ENCODE data around the gene PTGIS. TPM values are rescaled to one million over a fixed set of nuclear protein-coding genes. Genes with fewer than 3 reads are reported as not detected.

Gene PTGIS
- total and polyA plus RNA-seq, 2 experiments from 2014 or later = 109 to 192 TPM

DNA sequence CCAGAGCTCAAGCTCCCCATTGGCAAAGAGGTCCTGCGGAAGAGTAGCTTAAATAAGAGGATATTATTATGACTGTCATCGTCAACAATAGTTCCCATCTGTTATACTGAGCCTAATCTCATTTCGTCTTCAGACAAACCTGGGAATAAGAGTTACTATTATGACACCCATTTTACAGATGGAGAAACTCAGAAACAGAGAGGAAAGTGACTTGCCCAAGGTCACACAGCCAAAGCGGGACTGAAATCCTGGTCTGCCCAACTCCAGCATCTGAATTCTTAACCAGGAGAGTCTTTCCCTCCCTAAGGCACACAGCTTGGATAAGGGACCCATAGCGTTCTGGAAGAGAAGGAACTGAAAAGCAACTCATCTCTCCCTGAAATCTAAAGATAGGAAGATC, 23.4 kb downstream of the PTGIS start:
- no peak for DNase-seq
- Histone ChIP-seq H3K4me2 (ENCODE audit: unreplicated experiment) (no peak overlapping the region), H3K4me1 (ENCODE audit: insufficient read depth) (no peaks in the 10 kb centered on the region), H3K36me3 (ENCODE audit: low read depth) (peaks cover 82% of the 10 kb centered on the region), H3K9me2 (ENCODE audit: insufficient read depth) (no peaks in the 10 kb centered on the region), H3K9me3 (ENCODE audit: low read depth) (no peaks in the 10 kb centered on the region), H3F3A (ENCODE audit: insufficient read depth) (0 out of 2 replicates have a peak, but pooled peaks cover 21% of the 10 kb centered on the region), H3K27ac (no peak overlapping the region), H4K20me1 (ENCODE audit: insufficient read depth) (no peaks in the 10 kb centered on the region), H3K4me3 (no peak overlapping the region), H3K9ac (no peak overlapping the region), H3K79me2 (ENCODE audit: insufficient read depth) (0 out of 2 replicates have a peak, but pooled peaks cover 3% of the 10 kb centered on the region), H3K27me3 (replicated peaks; ENCODE audit: insufficient read depth) (no peaks in the 10 kb centered on the region), H2AFZ (no peak overlapping the region)
- 87 to 92% methylated on average over 5 of the region's 5 CpGs for WGBS, 2 experiments (ENCODE audit: low coverage in 1 of 2, low lambda C conversion rate in 2 of 2, missing lambda C conversion rate in 2 of 2)
- in situ Hi-C loops (cut with MboI) = no loop called here
- TF ChIP-seq EZH2phosphoT487 (IDR thresholded peaks at IDR 0.05; ENCODE audit: insufficient read depth, low read depth) (no peak), EZH2 (IDR thresholded peaks at IDR 0.05; ENCODE audit: insufficient read depth, poor library complexity, severe bottlenecking) (no peak)

DNA sequence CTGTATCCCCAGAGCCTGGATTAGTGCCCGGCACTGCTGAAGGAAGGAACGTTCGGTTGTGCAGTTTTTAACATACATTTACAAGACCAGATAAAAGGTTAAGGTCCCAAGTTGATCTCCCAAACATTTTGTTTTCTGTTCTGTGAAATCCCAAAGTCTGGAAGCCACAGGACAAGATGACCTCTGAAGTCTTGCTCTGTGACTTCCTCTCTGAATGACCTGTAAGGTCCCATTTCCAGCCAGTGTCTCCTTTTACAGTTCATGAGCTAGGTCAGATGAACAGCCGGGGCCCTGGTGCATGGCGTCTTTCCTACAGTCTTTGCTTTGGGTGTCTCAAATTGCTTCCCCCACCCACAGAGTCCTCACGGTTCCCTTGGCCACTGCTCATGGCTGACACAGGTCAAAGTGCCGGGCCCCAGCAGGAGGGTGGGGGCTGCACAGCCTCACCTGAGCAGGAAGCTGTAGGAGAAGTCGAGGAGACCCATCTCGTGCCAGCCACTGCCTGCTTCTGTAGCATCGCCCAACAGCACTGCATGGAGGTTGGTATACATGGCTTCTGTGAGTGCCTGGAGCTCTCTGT, 24.0 kb downstream of the PTGIS start:
- no peak for DNase-seq
- Histone ChIP-seq H2AFZ (no peak overlapping the region), H3K36me3 (ENCODE audit: low read depth) (peaks cover 83% of the 10 kb centered on the region), H3K9me3 (ENCODE audit: low read depth) (no peaks in the 10 kb centered on the region), H3K9me2 (ENCODE audit: insufficient read depth) (no peaks in the 10 kb centered on the region), H3K27me3 (replicated peaks; ENCODE audit: insufficient read depth) (no peaks in the 10 kb centered on the region), H4K20me1 (ENCODE audit: insufficient read depth) (no peaks in the 10 kb centered on the region), H3F3A (ENCODE audit: insufficient read depth) (0 out of 2 replicates have a peak, but pooled peaks cover 21% of the 10 kb centered on the region), H3K79me2 (ENCODE audit: insufficient read depth) (no peaks in the 10 kb centered on the region), H3K4me2 (ENCODE audit: unreplicated experiment) (no peak overlapping the region), H3K27ac (no peak overlapping the region), H3K4me1 (ENCODE audit: insufficient read depth) (no peaks in the 10 kb centered on the region), H3K4me3 (no peak overlapping the region), H3K9ac (no peak overlapping the region)
- TF ChIP-seq EZH2 (IDR thresholded peaks at IDR 0.05; ENCODE audit: insufficient read depth, poor library complexity, severe bottlenecking) (no peak), EZH2phosphoT487 (IDR thresholded peaks at IDR 0.05; ENCODE audit: insufficient read depth, low read depth) (no peak)
- in situ Hi-C loops (cut with MboI) = no loop called here
- WGBS, 2 experiments (ENCODE audit: low coverage in 1 of 2, low lambda C conversion rate in 2 of 2, missing lambda C conversion rate in 2 of 2) = 79 to 80% methylated on average over 10 of the region's 10 CpGs

DNA sequence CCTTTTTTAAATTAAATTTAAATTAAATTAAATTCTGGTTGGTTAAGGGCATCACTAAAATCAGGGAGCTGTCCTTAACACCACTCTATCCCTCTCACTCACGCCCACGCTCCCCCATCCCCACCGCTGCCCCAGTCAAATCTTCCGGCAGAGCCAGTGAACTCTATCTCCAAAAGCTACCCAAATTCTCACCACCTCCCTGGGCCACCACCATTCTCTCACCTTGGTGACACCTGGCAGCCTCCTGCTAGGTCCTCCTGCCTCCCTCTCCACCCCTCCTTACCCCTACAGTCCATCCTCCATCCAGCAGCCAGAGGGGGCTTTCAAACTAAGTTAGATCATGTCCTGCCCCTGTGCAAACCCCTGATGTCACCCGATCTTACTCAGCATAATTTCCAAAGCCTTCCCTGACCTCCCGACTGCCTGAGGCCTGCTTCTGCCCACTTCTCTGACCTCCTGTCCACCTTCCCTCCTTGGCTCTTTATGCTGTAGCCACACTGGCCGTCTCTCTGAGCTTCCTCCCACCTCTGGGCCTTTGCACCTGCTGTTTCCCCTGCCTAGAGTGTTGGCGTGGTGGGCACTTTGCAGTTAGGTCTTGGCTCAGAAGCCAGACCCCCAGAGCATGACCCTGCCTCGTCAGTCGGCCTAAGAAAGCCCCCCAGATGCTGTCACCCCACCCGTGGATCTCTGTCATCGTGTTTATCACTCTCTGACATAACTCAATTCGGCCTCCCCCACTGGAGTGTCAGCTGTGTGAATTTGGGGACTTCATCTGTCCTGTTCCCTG, 24.7 kb downstream of the PTGIS start:
- Histone ChIP-seq H3K27ac (no peak overlapping the region), H3K79me2 (ENCODE audit: insufficient read depth) (no peaks in the 10 kb centered on the region), H3K4me3 (no peak overlapping the region), H3K9me3 (ENCODE audit: low read depth) (no peaks in the 10 kb centered on the region), H3K4me1 (ENCODE audit: insufficient read depth) (no peaks in the 10 kb centered on the region), H3K27me3 (replicated peaks; ENCODE audit: insufficient read depth) (no peaks in the 10 kb centered on the region), H3K9ac (no peak overlapping the region), H2AFZ (no peak overlapping the region), H3K9me2 (ENCODE audit: insufficient read depth) (no peaks in the 10 kb centered on the region), H3K4me2 (ENCODE audit: unreplicated experiment) (no peak overlapping the region), H4K20me1 (ENCODE audit: insufficient read depth) (no peaks in the 10 kb centered on the region), H3F3A (ENCODE audit: insufficient read depth) (0 out of 2 replicates have a peak, but pooled peaks cover 22% of the 10 kb centered on the region), H3K36me3 (ENCODE audit: low read depth) (peaks cover 81% of the 10 kb centered on the region)
- no peak for DNase-seq
- in situ Hi-C loops (cut with MboI) = no loop called here
- 81 to 82% methylated on average over 13 of the region's 13 CpGs for WGBS, 2 experiments (ENCODE audit: low coverage in 1 of 2, low lambda C conversion rate in 2 of 2, missing lambda C conversion rate in 2 of 2)
- TF ChIP-seq EZH2phosphoT487 (IDR thresholded peaks at IDR 0.05; ENCODE audit: insufficient read depth, low read depth) (no peak), EZH2 (IDR thresholded peaks at IDR 0.05; ENCODE audit: insufficient read depth, poor library complexity, severe bottlenecking) (no peak)

DNA sequence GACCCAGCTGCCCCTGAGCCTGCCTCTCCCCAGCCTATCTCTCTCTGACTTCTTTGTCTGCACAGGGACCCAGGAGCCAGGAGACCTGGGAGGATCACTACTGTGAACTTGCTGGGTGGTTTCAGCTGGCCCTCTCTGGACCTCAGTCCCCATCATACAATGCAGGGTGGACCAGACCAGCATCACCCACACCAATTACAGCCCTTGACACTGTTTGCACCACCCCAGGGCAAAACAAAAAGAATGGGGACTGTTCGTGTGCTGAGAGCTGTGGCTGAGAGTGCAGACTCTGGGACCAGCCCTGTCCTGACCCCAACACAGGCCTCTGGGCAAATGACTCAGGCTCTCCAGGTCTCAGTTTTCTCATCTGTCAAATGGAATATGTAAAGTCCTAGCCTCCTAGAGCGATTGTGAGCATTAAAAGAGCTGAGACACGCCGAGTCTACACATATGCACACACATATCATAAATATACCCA, 25.4 kb downstream of the PTGIS start:
- H3K9me3 ChIP-seq (ENCODE audit: low read depth) = no peaks in the 10 kb centered on the region
- H3K4me1 ChIP-seq (ENCODE audit: insufficient read depth) = no peaks in the 10 kb centered on the region
- no peak overlapping the region for H2AFZ ChIP-seq
- H4K20me1 ChIP-seq (ENCODE audit: insufficient read depth) = no peaks in the 10 kb centered on the region
- no peak overlapping the region for H3K4me2 ChIP-seq (ENCODE audit: unreplicated experiment)
- DNase-seq = no peak
- in situ Hi-C loops (cut with MboI) = no loop called here
- H3K36me3 ChIP-seq (ENCODE audit: low read depth) = peaks cover 83% of the 10 kb centered on the region
- 0 out of 2 replicates have a peak, but pooled peaks cover 29% of the 10 kb centered on the region for H3F3A ChIP-seq (ENCODE audit: insufficient read depth)
- no peaks in the 10 kb centered on the region for H3K27me3 ChIP-seq (replicated peaks; ENCODE audit: insufficient read depth)
- no peaks in the 10 kb centered on the region for H3K79me2 ChIP-seq (ENCODE audit: insufficient read depth)
- no peak overlapping the region for H3K4me3 ChIP-seq
- TF ChIP-seq EZH2phosphoT487 (IDR thresholded peaks at IDR 0.05; ENCODE audit: insufficient read depth, low read depth) = no peak
- TF ChIP-seq EZH2 (IDR thresholded peaks at IDR 0.05; ENCODE audit: insufficient read depth, poor library complexity, severe bottlenecking) = no peak
- no peak overlapping the region for H3K9ac ChIP-seq
- H3K9me2 ChIP-seq (ENCODE audit: insufficient read depth) = no peaks in the 10 kb centered on the region
- H3K27ac ChIP-seq = no peak overlapping the region
- 87 to 93% methylated on average over 4 of the region's 4 CpGs for WGBS, 2 experiments (ENCODE audit: low coverage in 1 of 2, low lambda C conversion rate in 2 of 2, missing lambda C conversion rate in 2 of 2)
